GM18951 (cell line): ENCODE results near the gene MICAL3.

Experiments
- POLR2A ChIP-seq: IDR thresholded peaks from 4 replicates; pipeline ENCODE4 v1.6.1; 2011; ENCODE audit warnings: mild to moderate bottlenecking; ENCODE audit not compliant: insufficient read length, insufficient read depth; ENCODE audit errors: extremely low read depth
- in situ Hi-C: fragments of 300-500 bp; cut with MboI; formaldehyde crosslinking; loops from one replicate; pipeline ENCODE4 v1.12.0; 2022; ENCODE audit warnings: low sequenced_read_pairs, mixed read lengths, inconsistent platforms; ENCODE audit not compliant: unreplicated experiment

Gene MICAL3

DNA sequence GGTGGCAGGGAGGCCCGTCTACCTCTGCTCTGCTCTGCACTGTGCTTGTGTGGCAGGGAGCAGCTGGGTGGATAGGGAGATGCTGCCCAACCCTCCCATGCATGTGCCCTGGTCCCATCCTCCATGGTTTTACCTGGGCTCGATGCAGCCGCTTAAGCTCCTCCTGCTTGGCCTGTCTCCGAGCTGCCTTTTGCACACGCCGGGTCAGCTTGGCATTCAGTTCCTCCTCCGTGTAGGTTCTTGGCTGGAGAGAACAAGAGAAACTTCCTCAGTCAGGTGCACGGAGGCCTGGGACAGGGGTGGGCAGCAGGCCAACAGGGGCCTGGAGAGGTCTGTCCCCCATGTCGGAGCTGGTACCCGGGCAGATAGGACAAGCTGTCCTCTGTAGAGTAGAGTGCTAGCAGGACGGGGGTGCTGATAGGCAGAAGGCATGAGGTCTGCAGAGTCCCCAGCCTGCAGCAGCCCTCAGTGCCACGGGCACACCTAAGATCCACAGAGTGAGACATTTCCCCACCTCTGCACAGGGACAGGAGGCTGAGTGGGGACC, 213.7 kb downstream of the MICAL3 start:
- no peak for TF ChIP-seq POLR2A
- in situ Hi-C loops: no loop called here

DNA sequence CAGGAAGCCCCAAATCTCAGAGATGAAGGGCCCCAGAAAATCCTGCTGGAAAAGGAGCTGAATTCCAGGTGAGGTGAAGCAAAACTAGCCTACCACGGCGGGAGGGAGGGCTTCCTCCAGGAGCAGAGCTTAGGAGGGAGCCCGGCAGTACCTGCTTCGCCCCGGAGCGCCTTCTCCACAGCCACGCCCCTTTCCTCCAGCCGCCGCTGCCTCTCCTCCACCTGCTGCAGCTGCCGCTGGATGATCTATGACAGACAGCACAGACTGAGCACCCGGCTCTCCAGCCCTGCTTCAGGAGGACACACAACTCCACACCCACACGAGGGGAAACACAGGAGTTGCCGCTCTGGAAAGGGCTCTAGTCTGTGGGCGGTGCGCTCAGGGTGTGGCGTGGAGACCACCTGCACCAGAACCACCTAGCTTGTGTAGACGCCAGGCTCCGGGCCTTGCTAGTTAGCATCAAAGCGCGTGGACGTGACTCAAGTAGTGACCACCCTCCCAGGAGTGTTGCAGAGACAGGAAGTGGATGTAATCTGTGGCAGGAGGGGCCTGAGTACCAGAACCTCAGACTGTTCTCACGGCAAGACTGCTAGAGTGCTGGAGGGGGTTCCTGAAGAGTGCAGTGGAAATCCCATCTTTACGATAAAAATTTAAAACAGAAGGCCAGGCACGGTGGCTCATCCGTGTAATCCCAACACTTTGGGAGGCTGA, 215.5 kb downstream of the MICAL3 start:
- in situ Hi-C loops: no loop called here

DNA sequence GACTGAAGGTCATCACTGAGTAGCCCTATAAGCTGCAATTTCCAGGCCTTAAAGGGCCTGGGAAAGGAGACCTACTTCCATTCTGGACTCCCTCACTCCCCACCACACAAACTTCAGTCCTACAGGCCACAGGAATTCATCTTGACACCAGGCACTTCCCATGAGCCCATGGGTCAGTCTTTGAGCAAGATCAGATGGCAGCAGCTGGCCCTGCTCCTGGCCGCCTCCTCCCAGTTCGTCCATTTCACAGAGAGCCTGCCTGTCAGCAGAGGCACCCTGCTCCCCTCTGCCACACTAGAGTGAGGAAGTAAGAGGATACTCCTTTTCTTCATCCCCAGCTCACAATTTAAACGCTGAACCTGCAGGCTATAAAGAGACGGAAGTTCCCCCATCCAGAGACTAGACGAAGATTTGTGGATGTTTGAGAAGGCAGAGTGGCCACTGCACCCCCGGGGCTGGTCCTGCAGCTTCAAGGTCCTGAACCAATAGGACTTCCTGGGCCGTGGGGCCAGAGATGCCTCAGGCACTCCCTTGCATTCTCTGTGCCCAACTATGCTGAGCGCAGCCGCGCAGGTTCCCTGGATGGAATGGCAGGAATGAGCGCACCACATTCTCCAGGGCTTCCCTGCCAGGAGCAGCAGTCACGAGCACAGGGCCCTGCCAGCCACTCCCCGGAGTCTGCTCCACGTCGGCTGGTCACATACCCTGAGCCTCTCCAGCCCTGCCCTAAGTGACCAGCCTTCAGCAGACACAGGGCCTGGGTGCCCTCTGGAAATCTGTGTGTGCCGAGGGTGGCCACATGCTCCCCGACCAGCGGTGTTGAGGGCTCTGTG, 216.6 kb downstream of the MICAL3 start:
- TF ChIP-seq POLR2A: no peak
- in situ Hi-C loops: no loop called here

More for the DNA sequence above, 215.5 kb downstream of the MICAL3 start:
- no peak for TF ChIP-seq POLR2A

DNA sequence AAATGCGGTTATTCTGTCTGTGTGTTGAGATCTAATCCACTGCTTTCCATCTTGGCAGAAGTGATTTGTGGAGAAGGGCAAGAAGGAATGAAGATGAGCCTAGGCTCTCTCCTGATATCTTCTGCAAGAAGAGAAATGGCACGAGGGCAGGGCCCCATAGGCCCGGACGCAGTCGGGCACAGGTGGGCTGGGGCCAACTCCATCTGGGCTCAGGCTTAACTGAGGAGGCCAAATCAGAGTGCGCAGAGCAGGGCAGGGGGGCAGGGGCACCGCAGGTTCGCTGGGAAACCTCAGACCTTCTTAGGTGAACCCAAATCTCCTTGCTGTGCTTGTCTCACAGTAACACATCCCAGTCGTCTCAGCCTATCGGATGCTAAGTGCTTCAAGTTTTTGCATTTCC, 217.3 kb downstream of the MICAL3 start:
- in situ Hi-C loops: no loop called here
- TF ChIP-seq POLR2A: no peak

GRCh38 chr22:17806437-17806836, 217.9 kb downstream of the MICAL3 start:
- in situ Hi-C loops: no loop called here
- TF ChIP-seq POLR2A: no peak

DNA sequence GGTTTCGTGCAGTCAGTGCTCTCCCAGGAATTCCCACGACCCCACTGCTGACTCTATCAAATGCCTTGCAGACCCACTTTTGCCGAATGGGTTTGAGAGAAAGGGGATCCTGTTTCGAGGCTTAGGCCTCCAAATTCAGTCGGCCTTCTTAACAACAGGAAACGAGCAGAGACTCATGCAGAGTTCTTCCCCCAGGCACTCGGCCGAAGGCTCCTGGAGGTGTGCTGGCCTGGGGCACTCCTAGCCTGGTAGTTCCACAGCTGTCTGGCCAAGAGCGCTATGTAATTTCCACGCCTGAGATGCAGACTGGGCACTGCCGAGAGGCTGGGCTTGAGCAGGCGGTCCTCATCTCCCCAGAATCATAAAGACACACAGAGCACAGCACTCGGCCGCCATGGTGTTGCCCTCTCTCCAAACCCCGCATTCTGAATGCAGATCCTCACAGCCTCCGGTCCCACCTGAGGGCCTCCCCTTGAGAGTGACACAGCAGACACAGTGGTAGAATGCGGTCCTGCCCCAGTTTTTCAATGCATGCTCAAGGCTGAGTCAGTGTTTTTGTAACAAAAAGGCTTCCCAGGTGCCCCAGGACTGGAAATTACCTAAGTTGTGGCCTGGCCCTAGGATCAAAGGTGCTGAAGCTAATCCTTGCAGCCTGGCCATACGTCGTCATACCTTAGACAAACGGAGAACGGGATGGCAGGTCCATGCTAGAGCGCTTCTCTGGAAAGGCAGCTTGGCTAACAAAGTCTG, 219.9 kb downstream of the MICAL3 start:
- no peak for TF ChIP-seq POLR2A
- in situ Hi-C loops: no loop called here

- in situ Hi-C loops: no loop called here
- TF ChIP-seq POLR2A: no peak
Observed at GRCh38 chr22:17803609-17804270, 220.6 kb downstream of the MICAL3 start.

DNA sequence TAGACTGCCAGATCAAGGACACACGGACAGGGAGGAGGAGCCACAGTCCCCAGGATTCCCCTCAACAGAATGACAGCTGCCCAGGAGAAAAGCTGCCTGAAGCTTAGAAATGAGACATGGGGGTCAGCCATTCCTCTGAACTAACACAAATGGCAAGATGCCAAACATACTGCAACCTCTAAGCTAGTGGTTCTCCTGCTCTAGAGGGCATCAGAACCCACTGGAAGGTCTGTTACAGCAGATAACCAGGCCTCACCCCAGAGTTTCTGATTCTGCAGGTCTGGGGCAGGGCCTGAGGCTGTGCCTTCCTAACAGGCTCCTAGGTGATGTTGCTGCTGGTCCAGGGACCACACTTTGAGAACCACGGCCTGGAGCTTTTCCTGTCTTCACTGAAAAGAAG, 221.5 kb downstream of the MICAL3 start:
- in situ Hi-C loops: no loop called here

DNA sequence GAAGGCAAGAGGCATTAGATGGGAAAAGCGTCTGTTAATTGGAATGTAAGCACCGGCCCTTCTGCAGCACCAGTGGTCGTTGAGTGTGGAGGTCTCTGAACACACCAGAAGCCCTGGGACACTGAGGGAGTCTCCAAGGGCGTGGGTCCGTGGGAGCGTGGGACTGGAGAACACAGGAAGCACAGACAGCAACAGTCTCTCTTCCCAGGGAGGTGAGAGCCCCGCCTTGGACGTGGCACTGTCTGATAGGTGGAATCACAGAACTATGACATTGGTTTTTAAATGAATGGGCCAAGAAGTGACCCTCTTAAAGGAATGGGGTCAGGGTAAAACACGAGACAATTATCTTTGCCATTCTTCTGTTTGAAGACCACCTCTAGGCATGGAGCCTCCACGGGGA, 221.9 kb downstream of the MICAL3 start:
- no peak for TF ChIP-seq POLR2A
- in situ Hi-C loops: no loop called here

More for the DNA sequence above, 221.5 kb downstream of the MICAL3 start:
- TF ChIP-seq POLR2A: no peak

DNA sequence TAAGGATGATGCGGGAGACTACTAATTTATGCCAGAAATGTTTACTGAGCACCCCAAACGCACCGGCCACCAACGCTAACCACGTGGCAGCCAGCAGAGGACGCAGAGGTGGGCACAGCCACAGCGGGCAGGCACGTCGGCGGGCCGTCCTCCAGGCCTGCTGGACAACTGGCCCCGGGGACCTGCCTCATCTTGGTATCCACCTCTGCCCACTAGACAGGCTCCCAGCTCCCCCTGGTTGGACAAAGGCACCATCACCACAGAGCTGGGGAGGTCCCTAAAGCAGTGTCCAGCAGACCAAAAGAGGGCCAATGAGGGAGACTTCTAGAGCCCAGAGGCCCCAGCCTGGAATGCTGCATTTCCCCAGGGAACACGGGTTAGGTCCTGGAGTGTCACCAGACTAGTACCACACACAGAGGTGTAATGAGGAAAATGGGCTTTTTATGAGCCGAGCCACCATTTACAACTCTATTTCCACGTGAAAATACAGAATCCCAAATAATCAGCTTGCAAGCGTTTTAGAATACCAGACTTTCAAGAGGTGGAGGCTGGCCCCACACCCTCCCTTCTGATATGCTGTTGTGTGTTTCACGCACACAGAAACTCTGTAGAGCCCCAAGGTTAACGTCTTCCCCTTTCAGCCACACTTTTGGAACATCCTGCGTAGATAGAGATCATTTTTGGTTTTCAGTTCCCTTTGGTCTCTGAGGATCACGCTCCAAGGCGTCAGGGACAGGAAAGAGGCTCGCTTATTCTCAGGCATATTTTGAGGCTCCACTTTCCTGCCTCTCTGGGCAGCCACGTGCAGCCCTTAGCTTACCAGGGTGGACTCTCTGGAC, 226.4 kb downstream of the MICAL3 start:
- in situ Hi-C loops: no loop called here
- TF ChIP-seq POLR2A: peak; percentile 29

GRCh38 chr22:17796695-17797094, 227.7 kb downstream of the MICAL3 start:
- TF ChIP-seq POLR2A: no peak
- in situ Hi-C loops: no loop called here
